Measurements from ENCODE around the gene TMEM54.

DNA sequence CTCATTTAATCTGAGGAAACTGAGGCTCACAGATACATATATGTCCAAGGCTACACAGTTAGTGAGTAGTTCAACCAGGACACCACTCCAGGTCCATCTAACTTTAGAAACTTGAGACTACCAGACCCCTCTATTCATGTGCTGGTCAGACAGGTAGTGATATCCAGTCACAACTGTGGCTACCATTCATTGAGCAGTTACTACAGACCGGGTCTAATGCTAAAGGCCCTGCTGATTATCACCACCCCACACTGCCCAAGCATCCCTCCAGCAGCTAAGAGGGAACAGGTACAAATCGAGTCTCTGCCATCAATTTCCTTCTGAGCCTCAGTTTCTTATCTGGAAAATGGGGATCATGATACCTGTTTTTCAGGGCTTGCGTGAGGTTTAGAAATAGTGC lies 9.6 kb downstream of the TMEM54 start:
- no peak for TF ChIP-seq BHLHE40 (IDR thresholded peaks at IDR 0.05; ENCODE audit: borderline replicate concordance)
- no peak for TF ChIP-seq FOXA1 (IDR thresholded peaks at IDR 0.05)
- no peak for TF ChIP-seq ZNF384 (IDR thresholded peaks at IDR 0.05)
- TF ChIP-seq NFRKB (IDR thresholded peaks at IDR 0.05) = no peak
- TF ChIP-seq ELF4 (IDR thresholded peaks at IDR 0.05) = no peak
- TF ChIP-seq CTBP1 (IDR thresholded peaks at IDR 0.05; ENCODE audit: borderline replicate concordance) = no peak
- no peak for TF ChIP-seq L3MBTL2 (conservative IDR thresholded peaks at IDR 0.05)
- no peak for TF ChIP-seq PKNOX1 (IDR thresholded peaks at IDR 0.05)
- no peak for TF ChIP-seq SP1 (IDR thresholded peaks at IDR 0.05)
- TF ChIP-seq HDGF (IDR thresholded peaks at IDR 0.05; ENCODE audit: borderline replicate concordance) = no peak
- TF ChIP-seq SUZ12 (IDR thresholded peaks at IDR 0.05) = no peak
- TF ChIP-seq FOXM1 (IDR thresholded peaks at IDR 0.05; ENCODE audit: borderline replicate concordance) = no peak
- no peak for TF ChIP-seq FOXK2 (IDR thresholded peaks at IDR 0.05)
